ENCODE measurements around the gene PRKACB. TPM values are rescaled to one million over a fixed set of nuclear protein-coding genes. Genes with fewer than 3 reads are reported as not detected.

Gene PRKACB
- total and polyA plus RNA-seq, 2 experiments from 2014 or later = 14.6 to 28.0 TPM

DNA sequence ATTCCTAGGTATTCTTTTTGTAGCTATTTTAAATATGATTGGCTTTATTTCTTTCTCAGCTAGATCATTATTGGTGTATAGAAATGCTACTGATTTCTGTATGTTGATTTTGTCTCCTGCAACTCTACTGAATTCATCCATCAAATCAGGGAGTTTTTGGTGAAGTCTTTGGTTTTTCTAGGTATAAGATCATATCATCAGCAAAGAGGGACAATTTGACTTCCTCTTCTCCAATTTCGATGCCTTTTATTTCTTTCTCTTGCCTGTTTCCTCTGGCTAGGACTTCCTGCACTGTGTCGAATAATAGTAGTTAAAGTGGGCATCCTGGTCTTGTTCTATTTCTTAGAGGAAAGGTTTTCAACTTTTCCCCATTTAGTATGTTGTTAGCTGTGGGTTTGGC lies 27.5 kb upstream of the PRKACB start:
- DNase-seq (ENCODE audit: low spot score) = no peak
- ATAC-seq = no peak
- H3K27me3 ChIP-seq (ENCODE audit: insufficient read depth) = no peaks in the 10 kb centered on the region
- no peaks in the 10 kb centered on the region for H4K20me1 ChIP-seq (replicated peaks; ENCODE audit: insufficient read depth)
- H3K9me3 Mint-ChIP-seq = no peaks in the 10 kb centered on the region
- no peaks in the 10 kb centered on the region; the same call in 1 of the 2 replicates for H3K79me2 ChIP-seq (replicated peaks; ENCODE audit: insufficient read depth)
- H3F3A ChIP-seq (replicated peaks; ENCODE audit: low read depth) = no peaks in the 10 kb centered on the region
- no peaks in the 10 kb centered on the region for H3K36me3 ChIP-seq (ENCODE audit: insufficient read depth)
- TF ChIP-seq STAT1 (IDR thresholded peaks at IDR 0.05; ENCODE audit: unreplicated experiment) (no peak), CREB1 (CRISPR knock-in tag; IDR thresholded peaks at IDR 0.05; ENCODE audit: low read depth) (no peak), ZNF114 (CRISPR knock-in tag; IDR thresholded peaks at IDR 0.05) (no peak), EZH2phosphoT487 (IDR thresholded peaks at IDR 0.05; ENCODE audit: unreplicated experiment) (no peak), JUNB (IDR thresholded peaks at IDR 0.05; ENCODE audit: unreplicated experiment) (no peak), ZNF462 (CRISPR knock-in tag; IDR thresholded peaks at IDR 0.05) (no peak), NANOG (IDR thresholded peaks at IDR 0.05; ENCODE audit: borderline replicate concordance) (no peak), EZH2 (IDR thresholded peaks at IDR 0.05; ENCODE audit: low read depth, unreplicated experiment) (no peak), POLR2AphosphoS5 (IDR thresholded peaks at IDR 0.05; ENCODE audit: low read depth) (no peak), ZNF331 (CRISPR knock-in tag; IDR thresholded peaks at IDR 0.05; ENCODE audit: low read depth) (no peak), CTCF (conservative IDR thresholded peaks at IDR 0.05; ENCODE audit: low read depth in 2 of 2) (no peak)
- TF ChIP-seq, protein P1, sequence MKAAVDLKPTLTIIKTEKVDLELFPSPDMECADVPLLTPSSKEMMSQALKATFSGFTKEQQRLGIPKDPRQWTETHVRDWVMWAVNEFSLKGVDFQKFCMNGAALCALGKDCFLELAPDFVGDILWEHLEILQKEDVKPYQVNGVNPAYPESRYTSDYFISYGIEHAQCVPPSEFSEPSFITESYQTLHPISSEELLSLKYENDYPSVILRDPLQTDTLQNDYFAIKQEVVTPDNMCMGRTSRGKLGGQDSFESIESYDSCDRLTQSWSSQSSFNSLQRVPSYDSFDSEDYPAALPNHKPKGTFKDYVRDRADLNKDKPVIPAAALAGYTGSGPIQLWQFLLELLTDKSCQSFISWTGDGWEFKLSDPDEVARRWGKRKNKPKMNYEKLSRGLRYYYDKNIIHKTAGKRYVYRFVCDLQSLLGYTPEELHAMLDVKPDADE (IDR thresholded peaks at IDR 0.05) = no peak
- TF ChIP-seq, protein P2, sequence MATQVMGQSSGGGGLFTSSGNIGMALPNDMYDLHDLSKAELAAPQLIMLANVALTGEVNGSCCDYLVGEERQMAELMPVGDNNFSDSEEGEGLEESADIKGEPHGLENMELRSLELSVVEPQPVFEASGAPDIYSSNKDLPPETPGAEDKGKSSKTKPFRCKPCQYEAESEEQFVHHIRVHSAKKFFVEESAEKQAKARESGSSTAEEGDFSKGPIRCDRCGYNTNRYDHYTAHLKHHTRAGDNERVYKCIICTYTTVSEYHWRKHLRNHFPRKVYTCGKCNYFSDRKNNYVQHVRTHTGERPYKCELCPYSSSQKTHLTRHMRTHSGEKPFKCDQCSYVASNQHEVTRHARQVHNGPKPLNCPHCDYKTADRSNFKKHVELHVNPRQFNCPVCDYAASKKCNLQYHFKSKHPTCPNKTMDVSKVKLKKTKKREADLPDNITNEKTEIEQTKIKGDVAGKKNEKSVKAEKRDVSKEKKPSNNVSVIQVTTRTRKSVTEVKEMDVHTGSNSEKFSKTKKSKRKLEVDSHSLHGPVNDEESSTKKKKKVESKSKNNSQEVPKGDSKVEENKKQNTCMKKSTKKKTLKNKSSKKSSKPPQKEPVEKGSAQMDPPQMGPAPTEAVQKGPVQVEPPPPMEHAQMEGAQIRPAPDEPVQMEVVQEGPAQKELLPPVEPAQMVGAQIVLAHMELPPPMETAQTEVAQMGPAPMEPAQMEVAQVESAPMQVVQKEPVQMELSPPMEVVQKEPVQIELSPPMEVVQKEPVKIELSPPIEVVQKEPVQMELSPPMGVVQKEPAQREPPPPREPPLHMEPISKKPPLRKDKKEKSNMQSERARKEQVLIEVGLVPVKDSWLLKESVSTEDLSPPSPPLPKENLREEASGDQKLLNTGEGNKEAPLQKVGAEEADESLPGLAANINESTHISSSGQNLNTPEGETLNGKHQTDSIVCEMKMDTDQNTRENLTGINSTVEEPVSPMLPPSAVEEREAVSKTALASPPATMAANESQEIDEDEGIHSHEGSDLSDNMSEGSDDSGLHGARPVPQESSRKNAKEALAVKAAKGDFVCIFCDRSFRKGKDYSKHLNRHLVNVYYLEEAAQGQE (IDR thresholded peaks at IDR 0.05; ENCODE audit: unreplicated experiment) = no peak
- H3K36me3 Mint-ChIP-seq (ENCODE audit: low read depth) = no peaks in the 10 kb centered on the region
- H3K4me1 Mint-ChIP-seq = peaks cover 12% of the 10 kb centered on the region; the same call in 2 of the 3 replicates
- no peak overlapping the region for H3K27ac ChIP-seq (ENCODE audit: low read depth)
- peaks cover 5% of the 10 kb centered on the region; the same call in 1 of the 2 replicates for H3K4me1 ChIP-seq (ENCODE audit: insufficient read depth)
- no peak overlapping the region for H2AFZ ChIP-seq
- no peak overlapping the region for H3K4me2 ChIP-seq
- no peaks in the 10 kb centered on the region for H3K9me2 ChIP-seq (ENCODE audit: insufficient read depth)
- no peaks in the 10 kb centered on the region for H3K27me3 Mint-ChIP-seq (ENCODE audit: insufficient read depth, low read depth, poor library complexity)
- no peak overlapping the region for H3K4me3 Mint-ChIP-seq
- H3K4me3 ChIP-seq = no peak overlapping the region
- H3K27ac Mint-ChIP-seq = peak overlapping the region; percentile 10; the same call in 1 of the 2 replicates

All from GM23338 (cell line).